Thyroid gland (tissue), 4 donors: ENCODE measurements around the gene DDN. TPM values are rescaled to one million over a fixed set of nuclear protein-coding genes. Genes with fewer than 3 reads are reported as not detected.

ENCODE experiments used
- DNase-seq, 2 donors: peaks; one replicate each; pipeline ENCODE4 v3.0.0-alpha.2; 2019
- H3K27ac ChIP-seq, 3 donors: fragments of 200-600 bp; sonication (generic); 1 replicate in 2 of 3; 2 replicates in 1 of 3; pipeline ENCODE4 v1.5.1; 2016 to 2019; ENCODE audit warnings: mild to moderate bottlenecking in 1 of 3, moderate library complexity in 1 of 3
- H3K27me3 ChIP-seq: fragments of 200-600 bp; sonication (generic); one replicate; pipeline ENCODE4 v1.5.1; 2019
- H3K36me3 ChIP-seq, 2 donors: fragments of 200-600 bp; sonication (generic); one replicate each; pipeline ENCODE4 v1.5.1; 2016 to 2019
- H3K4me1 ChIP-seq, 2 donors: fragments of 200-600 bp; sonication (generic); one replicate each; pipeline ENCODE4 v1.5.1; 2017 to 2019
- H3K4me3 ChIP-seq, 3 donors: fragments of 200-600 bp; sonication (generic); replicated peaks in 1 of 3; 1 replicate in 2 of 3; 2 replicates in 1 of 3; pipeline ENCODE4 v1.5.1; 2016; ENCODE audit warnings: mild to moderate bottlenecking in 1 of 3
- H3K9me3 ChIP-seq: fragments of 200-600 bp; sonication (generic); one replicate; pipeline ENCODE4 v1.5.1; 2017
- POLR2A ChIP-seq, 2 donors: fragments of 450-650 bp; IDR thresholded peaks; one replicate each; pipeline ENCODE4 v1.6.1; 2017; ENCODE audit warnings: antibody characterized with exemption in 2 of 2, mild to moderate bottlenecking in 2 of 2, moderate library complexity in 1 of 2
- WGBS, 2 donors: methylation state at CpG; one replicate each; pipeline ENCODE4 v1.1.5; 2017; 5-methylcytosine and 5-hydroxymethylcytosine counted together
- intact Hi-C: fragments of 100-400 bp; cut with DNase I; formaldehyde crosslinking; loops from one replicate; pipeline ENCODE4 v1.15.1; 2023
- small RNA-seq: library from RNA; depleted of rRNA; stranded (forward); fragments of <200 nt; gene quantifications from one replicate; pipeline ENCODE3, GENCODE V24; 2016
- total RNA-seq, 4 donors: library from RNA; depleted of rRNA; stranded (reverse); fragments of >200 nt; gene quantifications; one replicate each; pipeline ENCODE4 v1.2.3, GENCODE V29; 2016
- TF ChIP-seq, protein P1 (sequence below), 6 experiments: fragments of 200-600 bp in 3 of 6; fragments of 450-650 bp in 3 of 6; sonication (generic) in 3 of 6; IDR thresholded peaks; one replicate each; pipeline ENCODE4 v1.5.1; 2016 to 2019; ENCODE audit warnings: antibody characterized with exemption in 6 of 6, mild to moderate bottlenecking in 2 of 6, inconsistent platforms in 1 of 6, moderate library complexity in 1 of 6

The DDN gene
- total RNA-seq, 4 donors from 2014 or later, result 0.11 to 0.13 TPM; not detected in 2

GRCh38 chr12:48946943-48947342, 52.2 kb downstream of the DDN start:
- DNase-seq, result peak; percentile 53 to 60
- no peaks in the 10 kb centered on the region for H3K9me3 ChIP-seq
- TF ChIP-seq POLR2A (IDR thresholded peaks at IDR 0.05), result no peak
- TF ChIP-seq, protein P1, sequence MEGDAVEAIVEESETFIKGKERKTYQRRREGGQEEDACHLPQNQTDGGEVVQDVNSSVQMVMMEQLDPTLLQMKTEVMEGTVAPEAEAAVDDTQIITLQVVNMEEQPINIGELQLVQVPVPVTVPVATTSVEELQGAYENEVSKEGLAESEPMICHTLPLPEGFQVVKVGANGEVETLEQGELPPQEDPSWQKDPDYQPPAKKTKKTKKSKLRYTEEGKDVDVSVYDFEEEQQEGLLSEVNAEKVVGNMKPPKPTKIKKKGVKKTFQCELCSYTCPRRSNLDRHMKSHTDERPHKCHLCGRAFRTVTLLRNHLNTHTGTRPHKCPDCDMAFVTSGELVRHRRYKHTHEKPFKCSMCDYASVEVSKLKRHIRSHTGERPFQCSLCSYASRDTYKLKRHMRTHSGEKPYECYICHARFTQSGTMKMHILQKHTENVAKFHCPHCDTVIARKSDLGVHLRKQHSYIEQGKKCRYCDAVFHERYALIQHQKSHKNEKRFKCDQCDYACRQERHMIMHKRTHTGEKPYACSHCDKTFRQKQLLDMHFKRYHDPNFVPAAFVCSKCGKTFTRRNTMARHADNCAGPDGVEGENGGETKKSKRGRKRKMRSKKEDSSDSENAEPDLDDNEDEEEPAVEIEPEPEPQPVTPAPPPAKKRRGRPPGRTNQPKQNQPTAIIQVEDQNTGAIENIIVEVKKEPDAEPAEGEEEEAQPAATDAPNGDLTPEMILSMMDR (IDR thresholded peaks at IDR 0.05), result no peak
- peak overlapping the region; percentile 23 to 91 (median 69) for H3K27ac ChIP-seq
- no peak overlapping the region for H3K4me3 ChIP-seq
- peaks cover 42 to 62% of the 10 kb centered on the region in 2 donors for H3K4me1 ChIP-seq
- WGBS, 2 donors, result 49 to 52% methylated on average over 6 of the region's 6 CpGs
- H3K36me3 ChIP-seq, result no peaks in the 10 kb centered on the region
- intact Hi-C loops, result no loop called here
- H3K27me3 ChIP-seq, result no peaks in the 10 kb centered on the region

DNA sequence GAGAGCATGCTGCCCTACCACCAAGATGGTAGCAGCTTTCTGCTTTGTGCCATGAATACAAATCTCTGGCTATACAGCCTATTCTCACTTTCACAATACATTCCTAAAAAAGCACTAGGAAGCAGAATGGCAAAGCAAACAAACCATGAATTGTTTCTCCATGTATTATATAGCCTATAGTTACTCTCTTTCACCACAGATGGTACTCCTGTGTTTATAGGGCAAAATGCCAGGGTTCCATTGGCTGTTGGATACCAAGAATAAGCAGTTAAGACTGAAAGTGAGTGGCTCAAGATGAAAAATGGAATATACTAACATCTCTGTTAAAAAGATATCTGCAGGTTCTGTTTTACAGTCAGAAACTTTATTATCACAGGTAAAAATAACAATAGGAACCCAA, 53.0 kb downstream of the DDN start:
- DNase-seq, result no peak
- Histone ChIP-seq H3K4me3 (no peak overlapping the region), H3K27me3 (no peaks in the 10 kb centered on the region), H3K36me3 (no peaks in the 10 kb centered on the region), H3K9me3 (no peaks in the 10 kb centered on the region), H3K4me1 (peaks cover 42 to 63% of the 10 kb centered on the region in 2 donors), H3K27ac (peak overlapping the region; percentile 23 to 91 (median 69))
- intact Hi-C loops, result no loop called here
- TF ChIP-seq, protein P1 (IDR thresholded peaks at IDR 0.05), result no peak
- no peak for TF ChIP-seq POLR2A (IDR thresholded peaks at IDR 0.05)

Small RNA genes lying within 50 kb of the gene (small RNA-seq; reads per million reads assigned to genes)
- gene RNU6-940P, result not detected

Other genes starting within 250 kb of the DDN start
- gene ADCY6, start 210.3 kb downstream of the DDN start, total RNA-seq, result 10 to 100 TPM; 23.6 to 45.5 (median 30.3) TPM
- gene CACNB3, start 180.9 kb downstream of the DDN start, total RNA-seq, result 10 to 100 TPM in 3 of 4 donors, 1 to 10 TPM in 1; 7.1 to 16.4 (median 13.1) TPM
- 10 to 100 TPM; 59.4 to 88.2 (median 70.9) TPM for gene DDX23, start 147.2 kb downstream of the DDN start, total RNA-seq
- 1 to 10 TPM in 3 of 4 donors, under 1 TPM in 1; 0.68 to 3.0 (median 1.6) TPM for gene RND1, start 133.5 kb downstream of the DDN start, total RNA-seq
- gene FKBP11, start 73.9 kb downstream of the DDN start, total RNA-seq, result 10 to 100 TPM in 3 of 4 donors, 1 to 10 TPM in 1; 9.0 to 20.1 (median 16.5) TPM
- gene ARF3, start 41.9 kb downstream of the DDN start, total RNA-seq, result 100 to 1,000 TPM in 3 of 4 donors, 10 to 100 TPM in 1; 92.7 to 177 (median 136) TPM
- gene WNT10B, start 27.6 kb downstream of the DDN start, total RNA-seq, result 1 to 10 TPM in 1 of 4 donors, under 1 TPM in 2, not detected in 1; 0.54 to 1.7 (median 0.59) TPM
- gene WNT1, start 21.1 kb downstream of the DDN start, total RNA-seq, result not detected
- gene PRKAG1, start 19.4 kb upstream of the DDN start, total RNA-seq, result 10 to 100 TPM; 50.3 to 68.1 (median 59.9) TPM
- 100 to 1,000 TPM in 1 of 4 donors, 10 to 100 TPM in 3; 42.5 to 107 (median 71.6) TPM for gene KMT2D, start 61.4 kb upstream of the DDN start, total RNA-seq
- under 1 TPM in 1 of 4 donors, not detected in 3; 0.98 TPM for gene RHEBL1, start 70.6 kb upstream of the DDN start, total RNA-seq
- under 1 TPM; 0.17 to 0.94 (median 0.44) TPM for gene DHH, start 95.4 kb upstream of the DDN start, total RNA-seq
- gene LMBR1L, start 111.5 kb upstream of the DDN start, total RNA-seq, result 10 to 100 TPM; 30.4 to 54.8 (median 46.6) TPM
- 100 to 1,000 TPM; 284 to 653 (median 477) TPM for gene TUBA1B, start 132.0 kb upstream of the DDN start, total RNA-seq
- 10 to 100 TPM; 24.6 to 64.4 (median 32.1) TPM for gene TUBA1A, start 189.7 kb upstream of the DDN start, total RNA-seq